GM18520 (cell line): Measurements from ENCODE around the gene CCL26.
"Not testable (repeated sequence)": the region's sequence is repeated elsewhere in the genome, so short reads cannot be mapped to it uniquely, and the experiment has no call there.

Experiments
- ATAC-seq: cut with Tn5 transposase; IDR thresholded peaks from one replicate; pipeline ENCODE4 v1.9.1; 2021; ENCODE audit not compliant: unreplicated experiment

CCL26 gene

DNA sequence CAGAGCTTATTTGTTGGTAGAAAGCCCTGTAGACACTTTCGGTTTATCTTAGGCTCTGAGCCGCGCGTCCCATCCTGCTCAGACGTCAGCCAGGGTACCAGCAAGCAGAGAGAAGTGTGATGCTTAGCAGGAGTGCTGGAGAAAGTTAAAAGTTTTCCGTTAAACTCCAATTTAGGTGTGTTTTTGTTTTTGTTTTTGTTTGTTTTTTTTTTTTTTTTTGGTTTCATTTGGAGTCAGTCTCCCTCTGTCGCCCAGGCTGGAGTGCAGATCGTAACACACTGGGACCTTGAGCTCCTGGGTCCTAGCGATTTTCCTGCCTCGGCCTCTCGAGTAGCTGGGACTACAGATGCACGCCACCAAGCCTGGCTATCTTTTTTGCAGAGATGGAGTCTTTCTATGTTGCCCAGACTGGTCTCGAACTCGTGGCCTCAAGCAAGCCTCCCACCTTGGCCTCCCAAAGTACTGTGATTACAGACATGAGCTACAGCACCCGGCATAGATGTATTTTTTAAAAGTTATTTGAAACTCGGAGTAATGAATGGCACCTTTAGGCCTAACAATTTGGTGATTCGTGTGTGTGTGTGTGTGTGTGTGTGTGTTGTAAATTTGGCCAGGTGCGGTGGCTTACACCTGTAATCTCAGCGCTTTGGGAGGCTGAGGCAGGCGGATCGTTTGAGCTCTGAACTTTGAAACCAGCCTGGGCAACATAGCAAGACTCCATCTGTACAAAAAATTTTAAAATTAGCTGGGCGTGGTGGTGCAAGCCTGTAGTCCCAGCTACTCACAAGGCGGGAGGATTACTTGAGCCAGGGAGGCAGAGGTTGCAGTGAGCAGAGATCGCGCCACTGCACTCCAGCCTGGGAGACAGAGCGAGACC lies 32.0 kb downstream of the CCL26 start:
- ATAC-seq, result no peak

DNA sequence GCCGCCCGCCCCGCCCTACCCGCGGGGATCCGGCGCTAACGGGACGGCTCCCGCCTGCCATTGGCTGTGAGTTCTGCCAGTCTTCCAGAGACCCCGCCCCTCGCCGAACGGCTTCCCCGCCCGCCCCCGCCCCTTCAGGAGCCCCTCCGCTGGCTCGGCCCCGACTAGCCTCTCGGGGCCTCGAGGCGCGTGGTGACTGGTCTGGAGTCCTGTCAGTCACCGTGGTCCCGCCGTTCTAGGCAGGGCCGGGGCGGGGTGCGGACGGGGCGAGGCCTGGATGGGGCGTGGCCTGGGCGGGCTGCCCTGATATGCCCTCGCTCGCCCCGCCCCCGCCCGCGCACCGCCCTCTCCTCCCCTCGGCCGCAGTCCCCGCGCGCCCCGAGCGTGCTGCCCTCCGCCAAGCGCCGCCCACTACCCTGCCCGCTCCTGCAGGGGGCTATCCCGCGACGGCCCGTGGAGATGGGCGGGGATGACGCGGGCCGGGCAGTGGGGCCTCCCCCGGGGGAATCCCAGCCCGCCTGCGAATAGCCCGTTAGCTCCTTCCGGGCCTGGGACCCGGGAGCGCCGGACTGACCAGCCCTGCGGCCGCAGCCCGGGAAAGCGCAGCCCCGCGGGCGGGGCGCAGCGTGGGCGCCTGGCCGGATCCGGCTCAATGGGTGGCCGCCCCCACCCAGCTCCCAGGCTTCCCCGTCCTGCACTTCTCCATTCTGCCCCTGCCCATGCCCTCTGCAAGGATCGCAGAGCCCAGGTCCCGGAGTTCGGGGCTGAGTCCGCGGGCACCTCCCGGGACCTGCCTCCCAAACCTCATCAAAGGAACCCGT lies 32.8 kb downstream of the CCL26 start:
- peak; percentile 86 for ATAC-seq

DNA sequence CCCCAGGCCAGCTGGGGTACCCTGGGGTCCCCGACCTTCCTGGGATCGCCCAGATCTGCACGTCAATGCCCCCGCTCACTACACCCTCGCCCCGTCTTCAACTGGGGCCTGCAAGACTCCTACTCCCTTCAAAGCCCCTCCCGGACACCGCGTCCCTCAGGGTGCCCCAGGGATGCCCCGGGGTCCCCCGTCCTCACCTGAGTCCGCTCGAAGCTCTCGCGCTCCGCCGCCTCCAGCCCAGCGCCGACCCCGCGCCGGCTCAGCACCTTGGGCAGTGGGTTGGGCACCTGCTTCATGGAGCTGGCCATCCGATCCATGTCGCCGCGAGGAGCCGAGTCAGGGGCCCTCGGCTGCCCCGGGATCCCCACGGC lies 33.4 kb downstream of the CCL26 start, which contains the start of gene HIP1:
TSS of gene HIP1 (minus strand) at position 338 of the 371 bp plus-strand sequence. CDS start at position 317, 21 bp downstream.
- no peak for ATAC-seq

DNA sequence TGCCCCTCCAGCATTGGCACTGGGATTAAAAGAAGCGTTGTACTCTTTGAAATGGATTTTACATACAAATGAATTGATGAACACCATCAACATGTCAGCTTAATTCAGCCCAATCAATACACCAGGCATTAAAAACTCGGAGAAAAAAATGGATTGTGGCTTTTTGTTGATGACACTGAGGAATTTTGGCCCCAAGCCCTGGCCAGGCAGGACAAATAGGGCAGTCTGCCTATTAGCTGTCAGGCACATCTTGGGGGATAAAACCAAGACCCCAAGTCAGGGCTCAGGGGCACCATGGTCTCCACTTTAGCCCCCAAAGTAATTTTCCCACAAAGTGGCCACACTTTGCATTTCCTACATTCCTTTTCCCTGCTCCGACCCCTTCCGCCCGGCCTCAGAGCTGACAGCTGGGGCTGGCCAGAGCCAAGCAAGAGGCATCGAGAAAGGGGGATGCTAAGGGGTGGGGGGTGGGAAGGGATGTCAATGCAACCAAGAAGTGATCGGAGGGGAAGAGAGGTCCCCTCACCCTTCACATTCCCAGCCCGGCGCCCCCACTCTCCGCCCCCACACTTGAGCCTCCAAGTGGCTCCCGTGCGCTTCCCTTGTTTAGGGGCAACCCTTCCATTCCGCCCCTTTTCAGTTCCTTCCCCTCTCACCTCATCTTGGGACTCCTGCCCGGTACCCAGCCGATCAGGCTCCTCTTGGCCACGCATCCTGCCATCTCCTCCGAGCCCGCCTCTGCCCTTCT lies 34.0 kb downstream of the CCL26 start:
- ATAC-seq, result no peak

DNA sequence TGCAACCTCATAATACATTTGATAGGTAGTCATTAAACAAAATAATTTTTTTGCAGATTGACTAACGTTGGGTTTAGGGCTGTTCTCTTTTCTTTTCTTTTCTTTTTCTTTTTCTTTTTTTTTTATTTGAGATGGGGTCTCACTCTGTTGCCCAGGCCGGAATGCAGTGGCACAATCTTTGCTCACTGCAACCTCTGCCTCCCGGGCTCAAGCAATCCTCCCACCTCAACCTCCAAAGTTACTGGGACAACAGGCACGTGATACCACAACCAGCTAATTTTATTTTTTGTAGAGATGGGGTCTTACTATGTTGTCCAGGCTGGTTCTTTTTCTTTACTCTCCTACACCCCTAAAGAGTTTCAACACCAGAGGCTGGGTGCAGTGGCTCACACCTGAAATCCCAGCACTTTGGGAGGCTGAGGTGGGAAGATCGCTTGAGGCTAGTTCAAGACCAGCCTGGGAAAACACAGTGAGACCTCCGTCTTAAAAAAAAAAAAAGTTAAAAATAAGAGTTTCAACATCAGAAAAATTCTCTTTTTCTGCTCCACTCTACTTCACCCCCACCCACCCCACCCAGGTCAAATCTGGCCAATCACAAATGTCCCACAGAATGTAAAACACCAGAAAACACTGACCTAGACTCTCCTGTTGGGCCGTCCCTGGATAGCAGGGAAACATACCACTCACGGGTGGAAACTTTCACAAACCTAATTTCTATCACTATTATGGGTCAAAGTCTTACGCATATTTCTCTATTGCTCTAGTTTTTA lies 36.2 kb downstream of the CCL26 start:
- no peak for ATAC-seq

DNA sequence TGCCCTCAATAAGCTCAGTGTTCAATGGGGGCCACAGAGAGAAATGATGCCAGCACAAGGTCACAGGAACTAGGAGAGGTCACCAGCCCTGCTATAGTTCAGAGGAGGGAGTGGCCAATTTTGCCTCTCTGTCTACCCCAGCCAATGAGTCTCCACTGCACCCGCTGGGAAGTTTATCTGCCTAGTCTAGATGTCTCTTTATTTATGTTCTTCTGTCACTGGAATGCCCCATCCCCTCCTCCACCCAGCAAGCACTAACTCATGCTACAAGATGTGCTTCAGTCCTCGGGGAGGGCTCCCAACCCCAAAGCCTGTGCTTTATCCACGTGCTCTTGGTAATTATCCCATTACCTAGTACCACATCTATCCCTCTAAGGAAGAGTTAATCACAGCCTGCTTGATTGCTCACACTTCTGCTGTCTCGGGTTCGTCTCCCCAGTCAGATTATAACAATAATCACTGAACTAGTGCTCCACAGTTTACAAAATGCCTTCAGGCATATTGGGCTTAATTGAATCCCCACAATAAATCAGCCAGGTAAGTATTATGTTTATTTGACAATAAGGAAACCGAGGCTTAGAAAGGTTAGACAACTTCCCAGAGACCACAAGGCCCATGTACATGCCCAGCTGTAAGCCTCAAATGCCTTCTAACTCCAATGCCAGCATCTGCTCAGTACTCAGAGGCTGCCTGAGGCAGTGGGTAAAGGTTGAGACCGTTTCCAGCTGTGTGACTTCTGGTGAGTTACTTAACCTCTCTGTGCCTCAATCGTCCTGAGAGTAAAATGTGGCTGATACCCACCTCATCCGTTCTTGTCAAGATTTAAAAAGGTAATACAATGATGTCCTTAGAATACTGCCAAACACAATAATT lies 37.2 kb downstream of the CCL26 start:
- no peak for ATAC-seq

DNA sequence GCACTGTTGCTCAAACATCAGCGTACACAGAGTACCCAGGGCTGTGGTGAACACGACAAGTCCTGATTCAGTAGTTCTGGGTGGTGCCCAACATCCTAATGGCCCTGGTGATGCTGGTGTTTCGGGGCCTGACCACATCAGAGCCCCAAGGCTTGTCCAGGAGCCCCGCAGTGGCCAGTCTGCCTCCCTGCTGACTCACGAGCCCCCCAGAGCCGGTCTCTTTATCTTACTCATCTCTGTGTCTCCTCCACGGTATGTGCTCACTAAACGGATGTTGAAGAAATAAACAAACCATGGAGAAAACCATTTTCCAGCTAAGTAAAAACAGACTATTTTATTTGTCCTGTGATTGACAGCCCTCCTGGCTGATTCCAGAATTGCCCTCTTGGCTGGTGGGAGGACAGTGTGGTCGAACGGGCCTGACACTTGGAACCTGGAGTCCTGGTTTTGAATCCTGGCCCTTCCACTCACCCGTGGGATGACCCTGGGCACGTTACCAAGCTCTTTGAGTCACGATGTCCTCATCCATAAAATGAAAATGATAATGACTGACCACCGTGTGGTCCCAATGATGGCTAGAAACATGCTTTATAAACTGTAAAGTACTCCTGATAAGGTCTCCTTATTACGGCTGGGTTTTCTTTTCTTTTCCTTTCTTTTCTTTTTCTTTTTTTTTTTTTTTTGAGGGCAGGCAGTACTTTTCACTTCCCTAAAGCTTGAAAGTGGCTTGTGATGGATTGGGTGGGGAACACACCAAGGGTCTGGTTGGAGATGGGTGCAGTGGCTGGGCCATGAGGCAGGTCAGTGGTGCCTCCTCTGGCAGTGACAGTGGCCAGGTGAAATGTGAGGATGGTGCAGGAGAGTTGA lies 39.0 kb downstream of the CCL26 start:
- ATAC-seq, result no peak

DNA sequence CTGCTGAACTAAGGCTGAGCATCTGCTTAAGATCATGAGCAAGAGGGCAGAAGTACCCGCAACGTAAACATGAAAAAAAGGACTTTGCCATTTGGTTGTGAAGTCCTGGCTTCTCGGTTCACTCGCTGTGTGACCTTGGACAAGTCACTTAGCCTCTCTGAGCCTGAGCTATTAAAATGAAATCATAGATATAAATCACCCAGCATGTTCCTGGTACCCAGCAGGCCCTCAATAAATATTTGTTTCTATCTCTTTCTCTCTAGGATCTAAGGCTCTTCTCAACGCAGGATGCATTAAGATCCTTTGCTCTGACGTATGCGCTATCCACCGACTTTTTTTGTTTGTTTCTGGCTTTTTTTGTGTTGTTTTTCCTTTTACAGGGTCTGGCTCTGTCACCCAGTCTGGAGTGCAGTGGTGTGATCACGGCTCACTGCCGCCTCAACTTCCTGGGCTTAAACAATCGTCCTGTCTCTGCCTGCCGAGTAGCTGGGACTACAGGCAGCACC lies 39.9 kb downstream of the CCL26 start:
- ATAC-seq, result no peak

DNA sequence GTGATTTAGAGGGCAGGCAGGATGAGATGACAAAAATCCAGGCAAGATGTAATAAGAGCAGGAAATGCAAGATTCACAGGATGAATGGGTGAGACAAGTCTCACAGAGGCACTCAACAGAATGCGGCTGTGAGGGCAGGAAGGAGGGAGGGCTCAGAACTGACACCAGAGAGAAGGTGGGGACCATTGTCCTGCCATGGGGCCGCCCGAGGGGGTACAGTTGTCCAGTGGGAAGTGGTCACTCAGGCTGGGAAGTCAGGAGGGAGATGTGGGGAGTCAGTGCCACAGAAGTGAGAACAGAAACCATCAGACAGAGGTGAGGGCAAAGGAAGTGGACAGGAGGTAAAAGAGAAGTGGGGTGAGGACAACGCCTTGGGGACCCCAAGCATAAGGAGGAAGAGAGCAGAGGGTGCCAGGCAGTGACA lies 42.1 kb downstream of the CCL26 start:
- ATAC-seq, result no peak

DNA sequence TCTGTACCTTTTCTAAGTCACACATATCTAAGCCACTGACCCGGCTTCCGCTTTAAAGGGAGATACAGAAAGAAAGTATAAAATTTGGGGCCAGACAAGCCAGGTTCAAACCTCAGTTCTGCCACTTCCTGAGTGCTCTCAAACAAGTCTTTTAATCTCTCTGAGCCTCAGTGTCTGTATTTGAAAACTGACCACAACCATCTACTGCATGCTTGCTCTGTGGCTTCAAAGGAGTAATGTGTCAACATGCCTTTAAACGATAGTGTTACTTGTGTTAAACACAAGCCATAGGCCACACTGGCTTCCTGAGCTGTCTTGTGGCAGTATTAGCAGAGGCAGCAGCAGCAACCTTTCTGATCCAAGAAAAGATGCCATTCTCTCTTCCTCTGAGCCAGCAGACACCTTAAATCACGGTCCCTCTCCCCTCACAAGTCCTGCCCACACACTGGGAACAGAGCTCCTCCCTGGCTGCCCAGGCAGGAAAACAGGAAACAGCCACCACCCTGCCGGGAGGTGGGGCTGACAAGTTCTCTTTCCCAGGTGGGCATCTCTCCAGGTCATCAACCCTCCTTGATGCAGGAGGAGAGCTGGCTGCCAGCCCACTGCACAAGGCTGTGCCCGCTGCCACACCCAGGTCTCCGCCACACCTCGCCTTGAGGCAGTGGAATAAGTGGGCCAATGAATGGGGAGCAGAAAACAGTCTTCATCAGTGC lies 44.0 kb downstream of the CCL26 start:
- no peak for ATAC-seq

DNA sequence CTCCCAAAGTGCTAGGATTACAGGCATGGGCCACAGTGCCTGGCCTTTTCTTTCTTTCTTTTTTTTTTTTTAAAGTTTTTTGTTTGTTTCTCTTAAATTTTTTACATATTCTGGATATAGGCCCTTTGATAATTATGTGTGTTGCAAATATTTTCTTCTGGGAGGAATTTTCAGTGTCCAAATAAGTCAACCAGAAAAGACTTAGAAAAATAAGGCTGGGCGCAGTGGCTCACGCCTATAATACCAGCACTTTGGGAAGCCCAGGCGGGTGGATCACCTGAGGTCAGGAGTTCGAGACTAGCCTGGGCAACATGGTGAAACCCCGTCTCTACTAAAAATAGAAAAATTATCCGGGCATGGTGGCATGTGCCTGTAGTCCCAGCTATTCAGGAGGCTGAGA lies 44.7 kb downstream of the CCL26 start:
- not testable (repeated sequence) for ATAC-seq

DNA sequence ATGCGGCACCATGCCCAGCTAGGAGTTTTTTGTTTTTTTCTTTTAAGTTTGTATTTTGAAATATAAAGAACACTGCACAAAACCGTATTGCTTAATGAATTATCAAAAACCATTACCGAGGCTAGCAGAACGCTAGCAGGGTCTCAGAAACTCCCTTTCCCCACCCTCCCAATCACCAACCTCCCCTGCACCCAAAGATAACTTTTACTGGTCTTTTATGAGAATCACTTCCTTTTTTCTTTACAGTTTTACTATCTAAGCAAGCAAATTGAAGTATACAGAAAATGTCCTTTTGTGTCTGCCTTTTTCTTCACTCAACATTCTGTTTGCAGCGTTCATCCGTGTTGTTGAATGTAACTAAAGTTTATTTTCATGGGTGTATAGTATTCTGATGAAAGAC lies 46.7 kb downstream of the CCL26 start:
- no peak for ATAC-seq

DNA sequence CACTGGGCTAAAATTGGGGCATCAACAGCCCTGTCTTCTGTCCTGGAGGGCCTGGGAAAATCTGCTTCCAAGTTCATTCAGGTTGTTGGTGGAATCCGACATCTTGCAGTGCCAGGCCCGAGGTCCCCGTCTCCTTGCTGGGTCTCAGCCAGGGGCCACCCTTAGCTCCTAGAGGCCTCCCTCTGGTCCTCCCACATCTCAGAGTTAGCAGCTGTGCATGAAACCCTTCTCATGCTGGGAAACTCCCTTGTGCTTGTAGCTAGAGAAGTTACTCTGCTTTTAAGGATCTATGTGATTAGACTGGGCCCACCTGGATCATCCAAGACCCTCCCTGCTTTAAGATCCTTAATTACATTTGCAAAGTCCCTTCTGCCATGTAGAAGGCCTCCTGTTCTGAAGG lies 48.6 kb downstream of the CCL26 start:
- ATAC-seq, result no peak

DNA sequence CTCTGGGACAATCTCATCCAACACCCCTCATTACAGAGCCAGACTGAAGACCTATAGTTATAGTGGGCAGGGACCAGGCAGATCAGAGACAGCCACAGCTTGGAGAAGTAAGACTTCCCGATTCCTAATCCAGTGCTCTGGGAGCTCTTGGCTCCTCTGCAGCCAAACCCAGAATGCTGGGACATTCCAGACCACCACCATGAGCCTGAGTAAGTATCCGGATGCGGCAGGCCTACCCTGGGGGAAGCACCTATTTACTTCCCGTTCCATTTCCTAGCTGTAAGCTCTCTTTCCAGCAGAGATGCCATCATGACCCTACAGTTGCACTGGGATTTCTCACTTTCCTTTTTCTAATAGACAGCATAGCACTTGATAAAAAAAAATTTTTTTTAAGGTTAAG lies 49.6 kb downstream of the CCL26 start:
- ATAC-seq, result no peak

DNA sequence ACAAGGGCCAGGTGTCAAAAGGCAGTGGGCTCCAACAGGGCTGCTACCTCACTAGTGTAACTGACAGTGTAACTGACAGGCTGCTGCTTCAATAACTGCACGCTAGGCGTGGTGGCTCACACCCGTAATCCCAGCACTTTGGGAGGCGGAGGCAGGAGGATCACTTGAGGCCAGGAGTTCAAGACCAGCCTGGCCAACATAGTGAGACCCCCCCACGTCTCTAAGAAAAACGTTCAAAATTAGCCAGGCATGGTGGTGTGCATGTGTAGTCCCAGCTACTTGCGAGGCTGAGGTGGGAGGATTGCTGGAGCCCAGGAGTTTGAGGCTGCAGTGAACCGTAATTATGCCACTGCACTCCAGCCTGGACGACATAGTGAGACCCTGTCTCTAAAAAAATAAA lies 50.1 kb downstream of the CCL26 start:
- not testable (repeated sequence) for ATAC-seq

DNA sequence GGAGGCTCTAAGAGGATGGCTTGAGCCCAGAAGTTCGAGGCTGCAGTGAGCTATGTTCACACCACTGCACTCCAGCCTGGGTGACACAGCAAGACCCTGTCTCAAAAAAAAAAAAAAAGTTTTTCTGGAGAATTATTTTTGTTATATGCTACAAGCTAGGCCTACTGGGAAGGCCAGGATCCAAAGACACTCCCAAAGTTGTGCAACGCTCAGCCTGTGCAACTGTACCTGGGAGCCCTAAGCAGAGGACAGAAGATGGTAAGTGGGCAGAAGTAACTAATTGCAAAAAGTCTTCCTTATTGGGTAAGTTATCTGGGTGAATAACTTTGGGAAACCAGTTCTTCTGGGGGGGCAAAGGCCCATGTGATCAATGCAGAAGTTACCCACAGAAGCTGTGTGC lies 50.6 kb downstream of the CCL26 start:
- no peak for ATAC-seq

DNA sequence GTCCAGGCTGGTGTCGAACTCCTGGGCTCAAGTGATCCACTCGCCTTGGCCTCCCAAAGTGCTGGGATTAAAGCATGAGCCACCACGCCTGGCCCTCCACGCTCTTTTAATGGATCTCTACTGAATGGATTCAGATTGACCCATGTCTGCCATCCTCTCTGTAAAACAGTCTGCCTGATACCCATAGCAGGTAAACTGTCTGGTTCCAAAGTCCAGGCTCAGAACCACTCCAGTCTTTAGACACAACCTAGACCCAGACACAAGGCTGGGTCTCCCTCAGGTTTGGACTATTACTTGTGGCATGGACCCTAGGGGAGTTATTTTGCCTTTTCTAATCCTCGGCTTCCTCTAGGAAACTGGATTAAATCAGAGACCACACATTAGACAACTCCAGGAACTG lies 52.4 kb downstream of the CCL26 start:
- no peak for ATAC-seq
